HepG2 (cell line): Measurements from ENCODE around the gene CYBC1. TPM values are rescaled to one million over a fixed set of nuclear protein-coding genes. Genes with fewer than 3 reads are reported as not detected.
A peak's percentile ranks its signal among the peaks of the same experiment; 100 is the strongest.

Source experiments
- ATF7 ChIP-seq, 2 experiments: fragments of 450-650 bp in 1 of 2; sonication (generic) in 1 of 2; formaldehyde crosslinking in 1 of 2; IDR thresholded peaks; 2 replicates each; pipeline versions ENCODE4 v1.4.0 to v1.6.1; 2016 to 2020; ENCODE audit warnings: antibody characterized with exemption in 1 of 2, mild to moderate bottlenecking in 1 of 2, missing genetic modification reagents in 1 of 2
- GTF3A ChIP-seq: sonication (generic); formaldehyde crosslinking; conservative IDR thresholded peaks from 2 replicates; pipeline ENCODE4 v1.4.0; 2020; ENCODE audit warnings: mild to moderate bottlenecking, missing genetic modification reagents
- NCOR1 ChIP-seq: fragments of 200-600 bp; sonication (generic); IDR thresholded peaks from 2 replicates; pipeline ENCODE4 v1.7.0; 2017; ENCODE audit warnings: antibody characterized with exemption, low read length, borderline replicate concordance
- NONO ChIP-seq, 2 experiments: fragments of 450-650 bp in 1 of 2; sonication (generic) in 1 of 2; formaldehyde crosslinking in 1 of 2; IDR thresholded peaks in 1 of 2; conservative IDR thresholded peaks in 1 of 2; 2 replicates each; pipeline versions ENCODE4 v1.6.1 to v1.8.0; 2017 to 2022; ENCODE audit warnings: mild to moderate bottlenecking in 1 of 2, missing genetic modification reagents in 1 of 2, moderate library complexity in 1 of 2
- ZNF318 ChIP-seq: sonication (generic); formaldehyde crosslinking; IDR thresholded peaks from 2 replicates; pipeline ENCODE4 v1.4.0; 2020; ENCODE audit warnings: mild to moderate bottlenecking, missing genetic modification reagents
- ZNF446 ChIP-seq: sonication (generic); formaldehyde crosslinking; IDR thresholded peaks from 2 replicates; pipeline ENCODE4 v1.5.0; 2020; ENCODE audit warnings: mild to moderate bottlenecking, missing genetic modification reagents
- ZNF773 ChIP-seq: sonication (generic); formaldehyde crosslinking; IDR thresholded peaks from 2 replicates; pipeline ENCODE4 v1.4.0; 2020; ENCODE audit warnings: missing genetic modification reagents, borderline replicate concordance
- ZNF841 ChIP-seq: sonication (generic); formaldehyde crosslinking; IDR thresholded peaks from 2 replicates; pipeline ENCODE4 v1.8.1; 2023; ENCODE audit warnings: missing genetic modification reagents, borderline replicate concordance
- polyA plus RNA-seq, 8 experiments: library from polyadenylated mRNA; depleted of rRNA in 3 of 8; stranded (reverse) in 7 of 8; unstranded in 1 of 8; fragments of >200 nt; fragmentation: Illumina TruSeq in 4 of 8; extraction: Trizol in 4 of 8; gene quantifications; 2 replicates each; pipeline versions ENCODE4 v1.2.1 to v1.2.3, GENCODE V29; 2011 to 2016; ENCODE audit warnings: low read depth in 4 of 8, missing spikeins in 1 of 8, mixed read lengths in 1 of 8; ENCODE audit not compliant: insufficient read depth in 1 of 8
- total RNA-seq, 5 experiments: library from RNA; depleted of rRNA; stranded (reverse); fragments of >200 nt; fragmentation: Illumina TruSeq; extraction: Trizol; gene quantifications; 2 replicates each; pipeline ENCODE4 v1.2.3, GENCODE V29; 2016; ENCODE audit warnings: low read depth in 1 of 5
- TF ChIP-seq, protein P1 (sequence below): IDR thresholded peaks from 2 replicates; pipeline ENCODE4 v1.4.0; 2020; ENCODE audit warnings: mild to moderate bottlenecking, missing genetic modification reagents
- TF ChIP-seq, protein P2 (sequence below): sonication (generic); formaldehyde crosslinking; IDR thresholded peaks from 2 replicates; pipeline ENCODE4 v1.4.0; 2020; ENCODE audit warnings: missing genetic modification reagents, mild to moderate bottlenecking, borderline replicate concordance
- TF ChIP-seq, protein P3 (sequence below): IDR thresholded peaks from 2 replicates; pipeline ENCODE4 v1.6.1; 2018; ENCODE audit warnings: missing genetic modification reagents, mild to moderate bottlenecking, missing compliant biosample characterization

The CYBC1 gene
- total and polyA plus RNA-seq, 2 of the 13 experiments (the other 11 are each of a cell fraction or from before 2014, with no cell fraction given) = 43.4 to 44.1 TPM

DNA sequence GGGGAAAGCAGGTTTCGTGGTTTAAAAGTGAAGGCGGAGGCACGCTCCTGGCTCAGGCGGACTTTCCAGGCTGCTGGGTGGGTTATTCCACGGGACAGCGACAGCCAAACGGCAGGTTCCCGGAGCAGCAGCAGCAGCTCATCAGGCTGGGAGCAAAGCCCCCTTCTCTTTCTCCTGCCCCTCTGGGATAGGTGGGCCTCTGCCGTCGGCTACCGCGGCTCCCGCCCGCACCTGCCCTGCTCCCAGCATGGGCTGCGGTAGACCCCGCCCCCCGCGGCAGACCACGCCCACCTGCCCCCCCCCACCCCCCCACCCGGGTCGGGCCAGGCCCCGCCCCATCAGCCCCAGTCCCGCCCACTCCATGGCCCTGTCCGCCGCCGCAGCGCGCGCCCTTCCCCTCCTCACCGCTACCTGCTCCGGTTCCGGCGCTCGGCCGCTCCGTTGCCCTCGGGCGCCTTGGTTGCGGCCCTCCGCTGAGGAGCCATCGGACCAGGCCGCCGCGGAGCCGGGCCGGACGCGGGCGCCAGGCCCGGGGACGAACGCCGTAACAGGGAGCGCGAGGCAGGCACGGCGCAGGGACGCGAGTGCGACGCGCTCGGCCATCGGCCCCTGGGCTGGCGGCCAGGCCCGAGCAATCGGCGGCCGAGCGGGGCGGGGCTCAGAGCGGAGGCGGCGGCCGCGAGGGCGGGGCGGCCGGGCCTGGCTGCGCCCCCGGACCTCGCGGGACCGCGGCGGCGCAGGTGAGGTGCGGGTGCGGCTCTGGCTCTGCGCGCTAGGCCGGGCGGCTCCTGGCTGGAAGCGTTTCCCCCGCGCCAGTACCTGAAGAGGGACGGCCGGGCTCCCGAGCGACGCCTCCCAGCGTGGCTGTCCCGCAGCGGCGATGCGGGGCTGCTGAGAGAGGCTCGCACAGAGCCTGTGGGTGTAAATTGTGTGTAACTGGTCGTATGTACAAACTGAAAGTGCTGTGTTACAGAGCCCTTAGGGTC is 32.3 kb downstream of the CYBC1 start, which contains the start of the genes HEXD and OGFOD3 (continued):
- TF ChIP-seq ZNF318 (CRISPR knock-in tag) (no peak; the same call in 1 of the 2 replicates), ATF7 (IDR thresholded peaks at IDR 0.05) (no peak), ATF7 (CRISPR knock-in tag; IDR thresholded peaks at IDR 0.05) (no peak), NCOR1 (no peak), GTF3A (CRISPR knock-in tag) (no peak), ZNF841 (CRISPR knock-in tag) (0 out of 2 replicates have a peak, but pooled peaks have one; percentile 3), ZNF446 (peak; percentile 93; the same call in 1 of the 2 replicates), ZNF773 (CRISPR knock-in tag) (0 out of 2 replicates have a peak, but pooled peaks have one; percentile 66), NONO (IDR thresholded peaks at IDR 0.05) (no peak), NONO (CRISPR knock-in tag; conservative IDR thresholded peaks at IDR 0.05) (peak; percentile 89)
- TF ChIP-seq, protein P1, sequence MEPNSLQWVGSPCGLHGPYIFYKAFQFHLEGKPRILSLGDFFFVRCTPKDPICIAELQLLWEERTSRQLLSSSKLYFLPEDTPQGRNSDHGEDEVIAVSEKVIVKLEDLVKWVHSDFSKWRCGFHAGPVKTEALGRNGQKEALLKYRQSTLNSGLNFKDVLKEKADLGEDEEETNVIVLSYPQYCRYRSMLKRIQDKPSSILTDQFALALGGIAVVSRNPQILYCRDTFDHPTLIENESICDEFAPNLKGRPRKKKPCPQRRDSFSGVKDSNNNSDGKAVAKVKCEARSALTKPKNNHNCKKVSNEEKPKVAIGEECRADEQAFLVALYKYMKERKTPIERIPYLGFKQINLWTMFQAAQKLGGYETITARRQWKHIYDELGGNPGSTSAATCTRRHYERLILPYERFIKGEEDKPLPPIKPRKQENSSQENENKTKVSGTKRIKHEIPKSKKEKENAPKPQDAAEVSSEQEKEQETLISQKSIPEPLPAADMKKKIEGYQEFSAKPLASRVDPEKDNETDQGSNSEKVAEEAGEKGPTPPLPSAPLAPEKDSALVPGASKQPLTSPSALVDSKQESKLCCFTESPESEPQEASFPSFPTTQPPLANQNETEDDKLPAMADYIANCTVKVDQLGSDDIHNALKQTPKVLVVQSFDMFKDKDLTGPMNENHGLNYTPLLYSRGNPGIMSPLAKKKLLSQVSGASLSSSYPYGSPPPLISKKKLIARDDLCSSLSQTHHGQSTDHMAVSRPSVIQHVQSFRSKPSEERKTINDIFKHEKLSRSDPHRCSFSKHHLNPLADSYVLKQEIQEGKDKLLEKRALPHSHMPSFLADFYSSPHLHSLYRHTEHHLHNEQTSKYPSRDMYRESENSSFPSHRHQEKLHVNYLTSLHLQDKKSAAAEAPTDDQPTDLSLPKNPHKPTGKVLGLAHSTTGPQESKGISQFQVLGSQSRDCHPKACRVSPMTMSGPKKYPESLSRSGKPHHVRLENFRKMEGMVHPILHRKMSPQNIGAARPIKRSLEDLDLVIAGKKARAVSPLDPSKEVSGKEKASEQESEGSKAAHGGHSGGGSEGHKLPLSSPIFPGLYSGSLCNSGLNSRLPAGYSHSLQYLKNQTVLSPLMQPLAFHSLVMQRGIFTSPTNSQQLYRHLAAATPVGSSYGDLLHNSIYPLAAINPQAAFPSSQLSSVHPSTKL (CRISPR knock-in tag) = no peak
- TF ChIP-seq, protein P2, sequence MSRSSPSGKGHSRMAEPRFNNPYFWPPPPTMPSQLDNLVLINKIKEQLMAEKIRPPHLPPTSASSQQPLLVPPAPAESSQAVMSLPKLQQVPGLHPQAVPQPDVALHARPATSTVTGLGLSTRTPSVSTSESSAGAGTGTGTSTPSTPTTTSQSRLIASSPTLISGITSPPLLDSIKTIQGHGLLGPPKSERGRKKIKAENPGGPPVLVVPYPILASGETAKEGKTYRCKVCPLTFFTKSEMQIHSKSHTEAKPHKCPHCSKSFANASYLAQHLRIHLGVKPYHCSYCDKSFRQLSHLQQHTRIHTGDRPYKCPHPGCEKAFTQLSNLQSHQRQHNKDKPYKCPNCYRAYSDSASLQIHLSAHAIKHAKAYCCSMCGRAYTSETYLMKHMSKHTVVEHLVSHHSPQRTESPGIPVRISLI (CRISPR knock-in tag) = no peak; the same call in 1 of the 2 replicates
- TF ChIP-seq, protein P3, sequence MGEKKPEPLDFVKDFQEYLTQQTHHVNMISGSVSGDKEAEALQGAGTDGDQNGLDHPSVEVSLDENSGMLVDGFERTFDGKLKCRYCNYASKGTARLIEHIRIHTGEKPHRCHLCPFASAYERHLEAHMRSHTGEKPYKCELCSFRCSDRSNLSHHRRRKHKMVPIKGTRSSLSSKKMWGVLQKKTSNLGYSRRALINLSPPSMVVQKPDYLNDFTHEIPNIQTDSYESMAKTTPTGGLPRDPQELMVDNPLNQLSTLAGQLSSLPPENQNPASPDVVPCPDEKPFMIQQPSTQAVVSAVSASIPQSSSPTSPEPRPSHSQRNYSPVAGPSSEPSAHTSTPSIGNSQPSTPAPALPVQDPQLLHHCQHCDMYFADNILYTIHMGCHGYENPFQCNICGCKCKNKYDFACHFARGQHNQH (CRISPR knock-in tag) = peak; percentile 46
